ENCODE results near the gene SRP68. TPM values are rescaled to one million over a fixed set of nuclear protein-coding genes. Genes with fewer than 3 reads are reported as not detected.
"Not testable (repeated sequence)": the region's sequence is repeated elsewhere in the genome, so short reads cannot be mapped to it uniquely, and the experiment has no call there.

The SRP68 gene
- polyA plus RNA-seq, 3 donors: 27.4 to 47.1 (median 42.1) TPM

DNA sequence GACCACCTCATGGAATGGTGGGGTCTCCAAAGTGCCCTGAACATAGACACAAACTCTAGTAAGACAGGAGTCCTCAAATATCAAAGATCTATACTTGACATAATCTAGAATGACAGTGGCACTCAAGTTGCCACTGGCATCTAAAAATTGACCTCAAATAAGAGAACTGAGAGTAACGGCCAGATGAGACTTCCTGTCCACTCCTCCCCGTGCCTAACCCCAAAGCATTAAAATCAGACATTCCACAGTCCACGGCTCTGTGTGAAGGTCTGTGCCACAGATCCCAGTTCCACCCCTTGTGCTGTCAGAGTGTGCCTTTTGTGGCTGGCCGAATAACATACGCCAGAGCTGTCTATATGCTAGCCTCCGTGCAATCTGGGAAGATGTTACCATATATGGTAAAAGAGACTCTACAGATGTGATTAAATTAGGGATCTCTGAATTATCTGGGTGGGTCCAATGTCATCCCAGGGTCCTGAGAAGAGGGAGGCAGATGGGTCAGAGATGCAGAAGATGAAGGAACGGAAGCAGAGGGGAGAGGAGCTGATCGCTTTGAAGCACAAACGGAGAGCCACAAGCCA is 24.2 kb downstream of the SRP68 start:
- H3K27ac ChIP-seq (ENCODE audit: low read depth in 1 of 2, low read length in 2 of 2): peak overlapping the region in 1 of 2 donors; percentile 56
- H3K4me1 ChIP-seq (ENCODE audit: control insufficient read depth in 1 of 2, insufficient read depth in 2 of 2, low read length in 2 of 2): peaks cover 27 to 28% of the 10 kb centered on the region in 2 donors
- 42% methylated on average over 9 of the region's 9 CpGs for WGBS (ENCODE audit: insufficient coverage)
- no peak overlapping the region for H3K4me3 Mint-ChIP-seq
- H2AFZ ChIP-seq (ENCODE audit: insufficient read depth, low read depth, low read length, poor library complexity, severe bottlenecking): no peak overlapping the region
- peaks cover 28% of the 10 kb centered on the region for H3K4me1 Mint-ChIP-seq
- DNase-seq: no peak
- H3K79me2 ChIP-seq (ENCODE audit: insufficient read depth, low read length): peaks cover 9% of the 10 kb centered on the region
- intact Hi-C loops (cut with micrococcal nuclease): no loop called here
- no peaks in the 10 kb centered on the region for H3K27me3 ChIP-seq (ENCODE audit: control insufficient read depth in 2 of 2, insufficient read depth in 2 of 2, low read length in 2 of 2)
- peak overlapping the region in 5 of 7 donors; percentile 21 to 66 (median 23) for H3K27ac Mint-ChIP-seq
- H3K4me2 ChIP-seq (replicated peaks; ENCODE audit: extremely low read depth, low read length, poor library complexity, severe bottlenecking): no peak overlapping the region
- H3K9me3 Mint-ChIP-seq: peaks cover 0 to 4% (median 0%) of the 10 kb centered on the region in 7 donors
- H3K36me3 ChIP-seq (replicated peaks in 1 of 2; ENCODE audit: control insufficient read depth in 1 of 2, insufficient read depth in 2 of 2, low read length in 2 of 2): peaks cover 75 to 96% of the 10 kb centered on the region in 2 donors
- H4K20me1 ChIP-seq (ENCODE audit: insufficient read depth, low read length): peaks cover 43% of the 10 kb centered on the region
- TF ChIP-seq CTCF (IDR thresholded peaks at IDR 0.05): no peak
- H3K4me3 ChIP-seq (replicated peaks in 1 of 3; ENCODE audit: low read depth in 2 of 3, low read length in 3 of 3): no peak overlapping the region
- H3K9ac ChIP-seq (ENCODE audit: insufficient read depth, low read length, poor library complexity, severe bottlenecking): no peak overlapping the region
- no peaks in the 10 kb centered on the region for H3K27me3 Mint-ChIP-seq (ENCODE audit: low read depth in 3 of 3)
- H3K9me3 ChIP-seq (replicated peaks in 1 of 2; ENCODE audit: control insufficient read depth in 1 of 2, insufficient read depth in 1 of 2, low read length in 2 of 2): no peaks in the 10 kb centered on the region
- peaks cover 78 to 96% of the 10 kb centered on the region in 2 donors for H3K36me3 Mint-ChIP-seq

DNA sequence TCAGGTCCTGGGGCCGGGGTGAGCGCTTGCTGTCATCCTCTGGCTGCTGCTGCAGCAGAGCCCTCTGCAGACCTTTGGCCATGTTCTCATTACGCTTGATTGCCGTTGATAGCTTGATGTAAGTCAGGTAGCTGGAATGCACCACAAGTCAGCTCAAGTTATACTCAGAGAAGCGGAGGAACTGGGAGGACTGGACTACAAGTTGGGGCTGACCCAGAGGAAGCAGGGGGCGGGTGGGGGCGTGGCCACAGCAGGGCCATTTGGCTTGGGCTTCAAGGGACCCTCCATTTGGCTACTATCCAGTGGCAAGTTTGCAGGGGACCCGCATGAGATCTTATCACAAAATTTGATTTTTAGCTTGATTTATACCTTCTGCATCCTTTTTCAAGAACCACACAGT is 26.3 kb downstream of the SRP68 start:
- peaks cover 0 to 4% (median 0%) of the 10 kb centered on the region in 7 donors for H3K9me3 Mint-ChIP-seq
- intact Hi-C loops (cut with micrococcal nuclease): no loop called here
- no peak overlapping the region for H2AFZ ChIP-seq (ENCODE audit: insufficient read depth, low read depth, low read length, poor library complexity, severe bottlenecking)
- H3K27ac ChIP-seq (ENCODE audit: low read depth in 1 of 2, low read length in 2 of 2): no peak overlapping the region
- H3K4me2 ChIP-seq (replicated peaks; ENCODE audit: extremely low read depth, low read length, poor library complexity, severe bottlenecking): no peak overlapping the region
- H4K20me1 ChIP-seq (ENCODE audit: insufficient read depth, low read length): peaks cover 30% of the 10 kb centered on the region
- WGBS (ENCODE audit: insufficient coverage): 97% methylated on average over 8 of the region's 8 CpGs
- H3K36me3 Mint-ChIP-seq: peaks cover 77 to 97% of the 10 kb centered on the region in 2 donors
- H3K4me1 ChIP-seq (ENCODE audit: control insufficient read depth in 1 of 2, insufficient read depth in 2 of 2, low read length in 2 of 2): peaks cover 27 to 28% of the 10 kb centered on the region in 2 donors
- TF ChIP-seq CTCF (IDR thresholded peaks at IDR 0.05): no peak
- peak overlapping the region in 1 of 7 donors; percentile 30 for H3K27ac Mint-ChIP-seq
- H3K4me1 Mint-ChIP-seq: peaks cover 28% of the 10 kb centered on the region
- no peak overlapping the region for H3K9ac ChIP-seq (ENCODE audit: insufficient read depth, low read length, poor library complexity, severe bottlenecking)
- no peak overlapping the region for H3K4me3 Mint-ChIP-seq
- no peaks in the 10 kb centered on the region for H3K27me3 Mint-ChIP-seq (ENCODE audit: low read depth in 3 of 3)
- DNase-seq: no peak
- no peaks in the 10 kb centered on the region for H3K9me3 ChIP-seq (replicated peaks in 1 of 2; ENCODE audit: control insufficient read depth in 1 of 2, insufficient read depth in 1 of 2, low read length in 2 of 2)
- H3K4me3 ChIP-seq (replicated peaks in 1 of 3; ENCODE audit: low read depth in 2 of 3, low read length in 3 of 3): no peak overlapping the region
- no peaks in the 10 kb centered on the region for H3K27me3 ChIP-seq (ENCODE audit: control insufficient read depth in 2 of 2, insufficient read depth in 2 of 2, low read length in 2 of 2)
- peaks cover 1% of the 10 kb centered on the region for H3K79me2 ChIP-seq (ENCODE audit: insufficient read depth, low read length)
- peaks cover 81 to 99% of the 10 kb centered on the region in 2 donors for H3K36me3 ChIP-seq (replicated peaks in 1 of 2; ENCODE audit: control insufficient read depth in 1 of 2, insufficient read depth in 2 of 2, low read length in 2 of 2)

DNA sequence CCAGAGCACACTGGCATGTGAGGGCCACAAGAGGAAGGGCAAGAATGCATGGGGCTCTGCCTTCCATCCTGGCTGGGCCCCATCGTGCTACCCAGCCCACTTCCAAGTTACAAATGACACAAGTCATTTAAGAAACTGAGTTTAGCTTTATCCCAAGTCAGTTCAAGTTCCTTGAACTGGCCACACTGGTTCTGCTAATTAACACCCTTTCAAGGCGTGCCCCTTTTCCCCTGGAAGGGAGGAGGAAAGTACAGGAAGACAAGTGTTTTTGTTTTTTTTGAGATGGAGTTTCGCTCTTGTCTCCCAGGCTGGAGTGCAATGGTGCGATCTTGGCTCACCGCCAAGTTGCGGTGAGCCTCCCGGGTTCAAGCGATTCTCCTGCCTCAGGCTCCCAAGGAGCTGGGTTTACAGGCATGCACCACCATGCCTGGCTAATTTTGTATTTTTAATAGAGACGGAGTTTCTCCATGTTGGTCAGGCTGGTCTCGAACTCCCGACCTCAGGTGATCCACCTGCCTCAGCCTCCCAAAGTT is 27.8 kb downstream of the SRP68 start:
- H3K9me3 ChIP-seq (replicated peaks in 1 of 2; ENCODE audit: control insufficient read depth in 1 of 2, insufficient read depth in 1 of 2, low read length in 2 of 2); H3K27me3 ChIP-seq (ENCODE audit: control insufficient read depth in 2 of 2, insufficient read depth in 2 of 2, low read length in 2 of 2); DNase-seq; H3K4me3 ChIP-seq (replicated peaks in 1 of 3; ENCODE audit: low read depth in 2 of 3, low read length in 3 of 3); H3K27me3 Mint-ChIP-seq (ENCODE audit: low read depth in 3 of 3); H3K4me2 ChIP-seq (replicated peaks; ENCODE audit: extremely low read depth, low read length, poor library complexity, severe bottlenecking); intact Hi-C loops (cut with micrococcal nuclease); H3K9me3 Mint-ChIP-seq; H3K79me2 ChIP-seq (ENCODE audit: insufficient read depth, low read length); H3K4me3 Mint-ChIP-seq; H3K9ac ChIP-seq (ENCODE audit: insufficient read depth, low read length, poor library complexity, severe bottlenecking); H3K27ac Mint-ChIP-seq; H3K27ac ChIP-seq (ENCODE audit: low read depth in 1 of 2, low read length in 2 of 2); H2AFZ ChIP-seq (ENCODE audit: insufficient read depth, low read depth, low read length, poor library complexity, severe bottlenecking): not testable (repeated sequence)
- 94% methylated on average over 7 of the region's 11 CpGs for WGBS (ENCODE audit: insufficient coverage)
- Mint-ChIP-seq H3K4me1 (peaks cover 16% of the 10 kb centered on the region), H3K36me3 (peaks cover 77 to 98% of the 10 kb centered on the region in 2 donors)
- Histone ChIP-seq H4K20me1 (ENCODE audit: insufficient read depth, low read length) (peaks cover 15% of the 10 kb centered on the region), H3K4me1 (ENCODE audit: control insufficient read depth in 1 of 2, insufficient read depth in 2 of 2, low read length in 2 of 2) (peaks cover 17 to 18% of the 10 kb centered on the region in 2 donors), H3K36me3 (replicated peaks in 1 of 2; ENCODE audit: control insufficient read depth in 1 of 2, insufficient read depth in 2 of 2, low read length in 2 of 2) (peaks cover 85 to 99% of the 10 kb centered on the region in 2 donors)
